SU-DHL-6 (cell line): ENCODE results near the gene ADAM19.

Experiments
- H2AFZ ChIP-seq: fragments of 200-600 bp; sonication (generic); 2 replicates; pipeline ENCODE4 v1.6.1; 2014; ENCODE audit warnings: low read depth, mild to moderate bottlenecking, moderate library complexity, mixed read lengths, antibody characterized with exemption, low read length; ENCODE audit not compliant: severe bottlenecking
- H3F3A ChIP-seq: fragments of 200-600 bp; shearing (Covaris generic); 2 replicates; pipeline ENCODE4 v1.6.0; 2016; ENCODE audit warnings: antibody characterized with exemption, mild to moderate bottlenecking; ENCODE audit not compliant: insufficient read depth
- H3K27ac ChIP-seq: fragments of 200-600 bp; sonication (generic); 2 replicates; pipeline ENCODE4 v1.5.1; 2016; ENCODE audit warnings: low read depth, mild to moderate bottlenecking, low read length, moderate library complexity, mixed read lengths
- H3K27me3 ChIP-seq: fragments of 200-600 bp; sonication (generic), shearing (Covaris generic); 2 replicates; pipeline ENCODE4 v1.6.0; 2014; ENCODE audit warnings: mild to moderate bottlenecking, low read length
- H3K36me3 ChIP-seq: fragments of 200-600 bp; sonication (generic); 2 replicates; pipeline ENCODE4 v1.6.1; 2014; ENCODE audit warnings: mild to moderate bottlenecking, low read length, mixed read lengths
- H3K4me2 ChIP-seq: fragments of 300-600, 200-600 bp; shearing (Covaris generic), sonication (generic); 2 replicates; pipeline ENCODE4 v1.6.0; 2014; ENCODE audit warnings: low read length, low read depth, mild to moderate bottlenecking; ENCODE audit not compliant: poor library complexity, severe bottlenecking
- H3K4me3 ChIP-seq: fragments of 200-600 bp; sonication (generic); 2 replicates; pipeline ENCODE4 v1.5.1; 2014; ENCODE audit warnings: antibody characterized with exemption, low read length, mild to moderate bottlenecking, mixed read lengths; ENCODE audit not compliant: insufficient read depth, poor library complexity, severe bottlenecking
- H3K79me2 ChIP-seq: fragments of 200-600 bp; sonication (generic); 2 replicates; pipeline ENCODE4 v1.6.1; 2014; ENCODE audit warnings: mild to moderate bottlenecking, low read length, moderate library complexity; ENCODE audit not compliant: insufficient read depth
- H3K9ac ChIP-seq: fragments of 200-600 bp; sonication (generic); 2 replicates; pipeline ENCODE4 v1.7.0; 2014; ENCODE audit warnings: mild to moderate bottlenecking, low read length
- H3K9me2 ChIP-seq: fragments of 200-600 bp; sonication (generic); replicated peaks from 2 replicates; pipeline ENCODE4 v1.6.1; 2014; ENCODE audit warnings: low read length; ENCODE audit not compliant: insufficient read depth
- H3K9me3 ChIP-seq: fragments of 200-600 bp; sonication (generic); 2 replicates; pipeline ENCODE4 v1.6.1; 2014; ENCODE audit warnings: low read length, mixed read lengths; ENCODE audit not compliant: insufficient read depth
- H4K20me1 ChIP-seq: fragments of 200-600 bp; sonication (generic); 2 replicates; pipeline ENCODE4 v1.6.1; 2014; ENCODE audit warnings: low read depth, mild to moderate bottlenecking, antibody characterized with exemption, low read length, moderate library complexity, mixed read lengths
- CTCF ChIP-seq: fragments of 200-600 bp; sonication (generic); IDR thresholded peaks from one replicate; pipeline ENCODE4 v1.5.1; 2017; ENCODE audit warnings: antibody characterized with exemption, mild to moderate bottlenecking, low read length, moderate library complexity; ENCODE audit not compliant: insufficient read depth, poor library complexity, severe bottlenecking
- EZH2phosphoT487 ChIP-seq: fragments of 200-600 bp; sonication (generic), shearing (Covaris generic); conservative IDR thresholded peaks from 2 replicates; pipeline ENCODE4 v1.6.1; 2018; ENCODE audit warnings: mild to moderate bottlenecking, antibody characterized with exemption, low read length, moderate library complexity, mixed read lengths

ADAM19 gene

GRCh38 chr5:157528036-157528632 lies 47.4 kb downstream of the ADAM19 start:
- H3K36me3 ChIP-seq: peaks cover 16% of the 10 kb centered on the region; the same call in 1 of the 2 replicates
- no peaks in the 10 kb centered on the region for H3K27me3 ChIP-seq
- no peak overlapping the region for H2AFZ ChIP-seq

GRCh38 chr5:157524887-157525286 lies 50.7 kb downstream of the ADAM19 start:
- Histone ChIP-seq H3K9ac (no peak overlapping the region), H3K4me3 (no peak overlapping the region), H3K36me3 (peaks cover 12% of the 10 kb centered on the region; the same call in 1 of the 2 replicates), H4K20me1 (no peaks in the 10 kb centered on the region), H3K4me2 (no peak overlapping the region), H3K9me3 (no peaks in the 10 kb centered on the region), H3F3A (no peaks in the 10 kb centered on the region), H3K27me3 (no peaks in the 10 kb centered on the region), H3K79me2 (peaks cover 3% of the 10 kb centered on the region; the same call in 1 of the 2 replicates), H3K27ac (no peak overlapping the region), H2AFZ (no peak overlapping the region), H3K9me2 (no peaks in the 10 kb centered on the region)
- no peak for TF ChIP-seq CTCF
- TF ChIP-seq EZH2phosphoT487: no peak

More at GRCh38 chr5:157528036-157528632, 47.4 kb downstream of the ADAM19 start:
- TF ChIP-seq EZH2phosphoT487: no peak
- TF ChIP-seq CTCF: no peak
- Histone ChIP-seq H4K20me1 (no peaks in the 10 kb centered on the region), H3K4me2 (no peak overlapping the region), H3K79me2 (peaks cover 3% of the 10 kb centered on the region; the same call in 1 of the 2 replicates), H3F3A (no peaks in the 10 kb centered on the region), H3K9me2 (no peaks in the 10 kb centered on the region), H3K9ac (no peak overlapping the region), H3K4me3 (no peak overlapping the region), H3K9me3 (no peaks in the 10 kb centered on the region), H3K27ac (no peak overlapping the region)

GRCh38 chr5:157523976-157524375 lies 51.6 kb downstream of the ADAM19 start:
- Histone ChIP-seq H3K79me2 (peaks cover 3% of the 10 kb centered on the region; the same call in 1 of the 2 replicates), H3K9me2 (no peaks in the 10 kb centered on the region), H3K9ac (no peak overlapping the region), H3K27ac (no peak overlapping the region), H3K4me2 (no peak overlapping the region), H3F3A (no peaks in the 10 kb centered on the region), H3K4me3 (no peak overlapping the region), H4K20me1 (no peaks in the 10 kb centered on the region), H2AFZ (no peak overlapping the region), H3K9me3 (no peaks in the 10 kb centered on the region), H3K27me3 (no peaks in the 10 kb centered on the region), H3K36me3 (peaks cover 6% of the 10 kb centered on the region; the same call in 1 of the 2 replicates)
- TF ChIP-seq EZH2phosphoT487 (no peak), CTCF (no peak)
